IMR-90 (cell line): Measurements from ENCODE around the gene LIN28A. TPM values are rescaled to one million over a fixed set of nuclear protein-coding genes. Genes with fewer than 3 reads are reported as not detected.

Experiments used
- ATAC-seq: fragments of 200-7000 bp; cut with Tn5 transposase; 2 replicates; pipeline ENCODE4 v1.9.1; 2020; ENCODE audit warnings: low read depth, mild to moderate bottlenecking, moderate library complexity
- BruUV-seq: library from RNA; stranded (reverse); fragments of 400-500 nt; replicated peaks from 2 replicates; lab custom pipeline; 2021; lab: Mats Ljungman, UMichigan
- CTCF ChIA-PET: fragments of 300-600 bp; formaldehyde crosslinking; extraction: SDS; loops from one replicate; lab custom pipeline; 2021; ENCODE audit warnings: antibody characterized with exemption; lab: Yijun Ruan, JAX
- POLR2A ChIA-PET: fragments of 300-600 bp; sonication (Branson Sonifier 250); formaldehyde crosslinking; loops from one replicate; lab custom pipeline; 2022; ENCODE audit warnings: antibody characterized with exemption; ENCODE audit not compliant: unreplicated experiment; lab: Charles Lee
- DNase-seq: peaks from one replicate; pipeline ENCODE4 v3.0.0; 2013
- H2AFZ ChIP-seq: replicated peaks from 2 replicates; pipeline ENCODE3; 2013; ENCODE audit warnings: low read length, mild to moderate bottlenecking; ENCODE audit not compliant: poor library complexity
- H2AK5ac ChIP-seq: 2 replicates; pipeline ENCODE4 v1.6.1; 2013; ENCODE audit warnings: low read depth, low read length, inconsistent platforms
- H2AK9ac ChIP-seq: replicated peaks from 2 replicates; pipeline ENCODE3; 2013; ENCODE audit warnings: mild to moderate bottlenecking, low read depth, low read length, moderate library complexity; ENCODE audit not compliant: poor library complexity
- H2BK120ac ChIP-seq: 2 replicates; pipeline ENCODE4 v1.6.1; 2013; ENCODE audit warnings: low read depth, low read length, inconsistent platforms
- H2BK15ac ChIP-seq: 3 replicates; pipeline ENCODE4 v1.6.1; 2013; ENCODE audit warnings: low read depth, low read length, inconsistent platforms
- H2BK20ac ChIP-seq: 2 replicates; pipeline ENCODE4 v1.6.1; 2013; ENCODE audit warnings: low read depth, mild to moderate bottlenecking, inconsistent platforms, low read length, moderate library complexity
- H2BK5ac ChIP-seq: 2 replicates; pipeline ENCODE4 v1.6.1; 2013; ENCODE audit warnings: mild to moderate bottlenecking, low read depth, low read length, inconsistent platforms; ENCODE audit not compliant: poor library complexity, severe bottlenecking
- H3K14ac ChIP-seq: replicated peaks from 2 replicates; pipeline ENCODE4 v1.6.1; 2013; ENCODE audit warnings: low read depth, low read length, inconsistent platforms
- H3K18ac ChIP-seq: 2 replicates; pipeline ENCODE4 v1.6.1; 2013; ENCODE audit warnings: low read depth, low read length, control low read depth
- H3K23ac ChIP-seq: 2 replicates; pipeline ENCODE4 v1.6.1; 2013; ENCODE audit warnings: low read depth, low read length, inconsistent platforms
- H3K27ac ChIP-seq: 2 replicates; pipeline ENCODE4 v1.5.1; 2013; ENCODE audit warnings: mild to moderate bottlenecking, control low read depth, low read length; ENCODE audit not compliant: insufficient read depth
- H3K27me3 ChIP-seq: 2 replicates; pipeline ENCODE4 v1.6.1; 2013; ENCODE audit warnings: low read length; ENCODE audit not compliant: control insufficient read depth, insufficient read depth
- H3K36me3 ChIP-seq: 2 replicates; pipeline ENCODE4 v1.6.1; 2013; ENCODE audit warnings: low read length, mixed read lengths; ENCODE audit not compliant: control insufficient read depth, insufficient read depth
- H3K4ac ChIP-seq: 2 replicates; pipeline ENCODE4 v1.6.1; 2013; ENCODE audit warnings: low read depth, low read length, inconsistent platforms
- H3K4me1 ChIP-seq: 2 replicates; pipeline ENCODE4 v1.6.1; 2013; ENCODE audit warnings: low read length, mixed read lengths; ENCODE audit not compliant: control insufficient read depth, insufficient read depth
- H3K4me2 ChIP-seq: 2 replicates; pipeline ENCODE4 v1.6.1; 2013; ENCODE audit warnings: low read depth, mild to moderate bottlenecking, control low read depth, low read length, moderate library complexity
- H3K4me3 ChIP-seq: 2 replicates; pipeline ENCODE4 v1.5.1; 2013; ENCODE audit warnings: low read depth, mild to moderate bottlenecking, control low read depth, low read length, moderate library complexity; ENCODE audit not compliant: insufficient read depth
- H3K56ac ChIP-seq: 2 replicates; pipeline ENCODE4 v1.6.1; 2013; ENCODE audit warnings: low read length, inconsistent platforms; ENCODE audit not compliant: insufficient read depth; ENCODE audit errors: extremely low read depth
- H3K79me1 ChIP-seq, 2 experiments: 2 replicates each; pipeline ENCODE4 v1.6.1; 2013; ENCODE audit warnings: low read length in 2 of 2, inconsistent platforms in 1 of 2, low read depth in 1 of 2
- H3K9ac ChIP-seq: 2 replicates; pipeline ENCODE4 v1.6.1; 2013; ENCODE audit warnings: low read depth, low read length, control low read depth
- H3K9me1 ChIP-seq: 2 replicates; pipeline ENCODE4 v1.6.1; 2013; ENCODE audit warnings: low read length, inconsistent platforms; ENCODE audit not compliant: insufficient read depth
- H3K9me3 ChIP-seq: 2 replicates; pipeline ENCODE4 v1.6.1; 2013; ENCODE audit warnings: low read length; ENCODE audit not compliant: control insufficient read depth, insufficient read depth
- H4K20me1 ChIP-seq: 2 replicates; pipeline ENCODE4 v1.6.1; 2013; ENCODE audit warnings: low read length, inconsistent platforms; ENCODE audit not compliant: insufficient read depth
- H4K5ac ChIP-seq: 2 replicates; pipeline ENCODE4 v1.6.1; 2013; ENCODE audit warnings: mild to moderate bottlenecking, low read depth, low read length, control low read depth
- H4K8ac ChIP-seq, 2 experiments: 2 replicates each; pipeline ENCODE4 v1.6.1; 2013; ENCODE audit warnings: low read depth in 2 of 2, low read length in 2 of 2, control low read depth in 1 of 2, inconsistent platforms in 1 of 2
- H4K91ac ChIP-seq: 2 replicates; pipeline ENCODE4 v1.6.1; 2013; ENCODE audit warnings: low read depth, low read length, inconsistent platforms; ENCODE audit not compliant: insufficient read depth
- NFE2L2 ChIP-seq: fragments of 150-350 bp; IDR thresholded peaks from 2 replicates; pipeline ENCODE4 v1.6.1; 2016; ENCODE audit warnings: low read depth, mild to moderate bottlenecking, low read length
- RCOR1 ChIP-seq: IDR thresholded peaks from 2 replicates; pipeline ENCODE4 v1.6.1; 2012; ENCODE audit warnings: mild to moderate bottlenecking, low read length, improper control_type of control experiment; ENCODE audit not compliant: insufficient replicate concordance
- RFX5 ChIP-seq: IDR thresholded peaks from 2 replicates; pipeline ENCODE4 v1.8.0; 2012; ENCODE audit warnings: low read depth, mild to moderate bottlenecking, low read length, moderate library complexity
- WGBS, 2 experiments: methylation state at CpG; one replicate each; pipeline versions ENCODE4 v1.1.5 to v1.1.7; 2013; ENCODE audit warnings: missing lambda C conversion rate in 2 of 2; ENCODE audit not compliant: insufficient read length in 1 of 2; ENCODE audit errors: extremely low coverage in 2 of 2; 5-methylcytosine and 5-hydroxymethylcytosine counted together
- dilution Hi-C: fragments of 300-500 bp; cut with HindIII; formaldehyde crosslinking; loops from one replicate; pipeline ENCODE4 v1.14.3; 2018; ENCODE audit warnings: low sequenced_read_pairs; ENCODE audit not compliant: unreplicated experiment
- in situ Hi-C: fragments of 300-500 bp; cut with MboI; formaldehyde crosslinking; loops from 3 replicates; pipeline ENCODE4 v1.14.3; 2019; ENCODE audit warnings: low sequenced_read_pairs, inconsistent platforms, mixed read lengths
- intact Hi-C: fragments of 100-400 bp; cut with micrococcal nuclease; formaldehyde crosslinking; loops from 2 replicates; pipeline ENCODE4 v1.10.0; 2022
- polyA plus RNA-seq, 3 experiments: library from polyadenylated mRNA; depleted of rRNA; stranded (reverse); fragments of >200 nt; gene quantifications; 2 replicates each; pipeline ENCODE4 v1.2.3, GENCODE V29; 2012; ENCODE audit warnings: low replicate concordance in 1 of 3
- total RNA-seq: library from RNA; depleted of rRNA; stranded (reverse); fragments of >200 nt; gene quantifications from 2 replicates; pipeline ENCODE4 v1.2.3, GENCODE V29; 2012

The LIN28A gene
- total and polyA plus RNA-seq, 2 of the 4 experiments (the other 2 are of a cell fraction) = not detected

DNA sequence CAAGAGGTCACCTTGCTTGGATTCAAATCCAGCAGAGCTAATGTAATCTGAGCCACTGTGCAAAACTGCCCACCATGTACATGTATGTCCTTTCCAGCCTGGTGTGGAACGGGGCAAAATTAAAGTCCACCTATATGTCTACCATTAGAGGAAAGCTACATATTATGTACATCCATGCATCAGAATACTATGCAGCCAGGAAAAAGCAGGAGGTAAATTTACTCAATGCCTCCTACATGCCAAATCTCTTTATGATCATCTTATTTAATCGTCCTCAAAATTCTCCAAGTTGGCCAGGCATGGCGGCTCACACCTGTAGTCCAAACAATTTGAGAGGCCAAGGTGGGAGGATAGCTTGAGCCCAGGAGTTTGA lies 31.8 kb upstream of the LIN28A start:
- peak overlapping the region; percentile 95; the same call in 1 of the 2 replicates for H3K27ac ChIP-seq

More for the DNA sequence above, 31.8 kb upstream of the LIN28A start:
- Histone ChIP-seq H4K5ac (no peak overlapping the region), H2BK15ac (peak overlapping the region; percentile 90; the same call in 2 of the 3 replicates), H3K4ac (peak overlapping the region; percentile 96; the same call in 1 of the 2 replicates), H3K36me3 (no peaks in the 10 kb centered on the region), H3K4me3 (no peak overlapping the region), H2AK5ac (peak overlapping the region; percentile 83; the same call in 1 of the 2 replicates), H4K91ac (peak overlapping the region; percentile 94), H3K27me3 (no peaks in the 10 kb centered on the region), H4K8ac (peak overlapping the region in 1 of 2 experiments; percentile 78; a peak in 1 of 4 replicates), H3K9me1 (peaks cover 7% of the 10 kb centered on the region), H3K14ac (no peak overlapping the region), H2AFZ (no peak overlapping the region), H2BK5ac (no peak overlapping the region), H3K9ac (no peak overlapping the region), H2AK9ac (peak overlapping the region; percentile 48), H3K18ac (no peak overlapping the region), H4K20me1 (no peaks in the 10 kb centered on the region), H3K79me1 (no peaks in the 10 kb centered on the region), H3K4me1 (peaks cover 10% of the 10 kb centered on the region), H3K23ac (peak overlapping the region; percentile 70; the same call in 1 of the 2 replicates), H2BK120ac (peak overlapping the region; percentile 97; the same call in 1 of the 2 replicates), H2BK20ac (peak overlapping the region; percentile 88; the same call in 1 of the 2 replicates), H3K56ac (no peak overlapping the region), H3K4me2 (no peak overlapping the region), H3K9me3 (no peaks in the 10 kb centered on the region)
- ATAC-seq (no peak), DNase-seq (no peak)
- ChIA-PET POLR2A (no interaction called here), CTCF (interaction anchor here (1.0 to 1.8 kb wide), 3 partner anchors 12 to 93 kb away, joined by 3 to 9 read pairs (median 4); no protein-coding TSS in a partner anchor)
- intact Hi-C loops = no loop called here
- BruUV-seq = no TSS peak
- TF ChIP-seq RFX5 = no peak
- no peak for TF ChIP-seq NFE2L2
- TF ChIP-seq RCOR1 = no peak
- WGBS, 2 experiments = no CpG with 5 or more reads among the region's 3 CpGs
- in situ Hi-C loops = no loop called here
- dilution Hi-C loops = no loop called here
